ENCODE data around the gene SNX20. TPM values are rescaled to one million over a fixed set of nuclear protein-coding genes. Genes with fewer than 3 reads are reported as not detected.

SNX20 gene
- total RNA-seq, 1 donor from 2014 or later, result 34.3 TPM

GRCh38 chr16:50697881-50698767, 17.0 kb upstream of the SNX20 start:
- Mint-ChIP-seq H3K27me3 (ENCODE audit: insufficient read depth) (peaks cover 3% of the 10 kb centered on the region), H3K27ac (peak overlapping the region; percentile 86), H3K4me1 (ENCODE audit: low read depth) (peaks cover 72% of the 10 kb centered on the region), H3K9me3 (no peaks in the 10 kb centered on the region), H3K4me3 (peak overlapping the region; percentile 74), H3K36me3 (ENCODE audit: low read depth) (peaks cover 37% of the 10 kb centered on the region)
- no peak for DNase-seq (ENCODE audit: low spot score)
- intact Hi-C loops (cut with micrococcal nuclease), result loop anchor here (5.0 kb wide), 1 partner anchor 44 kb away; the partner anchor contains the start of gene CYLD

- DNase-seq (ENCODE audit: low spot score), result no peak
- Mint-ChIP-seq H3K27ac (peak overlapping the region; percentile 86), H3K27me3 (ENCODE audit: insufficient read depth) (peaks cover 3% of the 10 kb centered on the region), H3K4me1 (ENCODE audit: low read depth) (peaks cover 80% of the 10 kb centered on the region), H3K9me3 (no peaks in the 10 kb centered on the region), H3K36me3 (ENCODE audit: low read depth) (peaks cover 32% of the 10 kb centered on the region), H3K4me3 (no peak overlapping the region)
- intact Hi-C loops (cut with micrococcal nuclease), result loop anchor here (5.0 kb wide), 1 partner anchor 45 kb away; the partner anchor contains the start of gene CYLD
Observed at GRCh38 chr16:50697421-50697715, 16.3 kb upstream of the SNX20 start.

GRCh38 chr16:50696575-50697420, 15.7 kb upstream of the SNX20 start:
- peak; percentile 21 for DNase-seq (ENCODE audit: low spot score)

GRCh38 chr16:50696126-50696525, 15.0 kb upstream of the SNX20 start:
- peaks cover 25% of the 10 kb centered on the region for H3K36me3 Mint-ChIP-seq (ENCODE audit: low read depth)
- no peaks in the 10 kb centered on the region for H3K9me3 Mint-ChIP-seq
- H3K27ac Mint-ChIP-seq, result peak overlapping the region; percentile 51
- peak overlapping the region; percentile 49 for H3K4me3 Mint-ChIP-seq
- no peak for DNase-seq (ENCODE audit: low spot score)
- peaks cover 3% of the 10 kb centered on the region for H3K27me3 Mint-ChIP-seq (ENCODE audit: insufficient read depth)
- H3K4me1 Mint-ChIP-seq (ENCODE audit: low read depth), result peaks cover 84% of the 10 kb centered on the region
- intact Hi-C loops (cut with micrococcal nuclease), result loop anchor here (5.0 kb wide), 1 partner anchor 46 kb away; the partner anchor contains the start of gene CYLD

More at GRCh38 chr16:50696575-50697420, 15.7 kb upstream of the SNX20 start:
- H3K4me3 Mint-ChIP-seq, result no peak overlapping the region
- H3K27ac Mint-ChIP-seq, result peak overlapping the region; percentile 86
- peaks cover 31% of the 10 kb centered on the region for H3K36me3 Mint-ChIP-seq (ENCODE audit: low read depth)
- H3K4me1 Mint-ChIP-seq (ENCODE audit: low read depth), result peaks cover 85% of the 10 kb centered on the region
- H3K27me3 Mint-ChIP-seq (ENCODE audit: insufficient read depth), result peaks cover 3% of the 10 kb centered on the region
- no peaks in the 10 kb centered on the region for H3K9me3 Mint-ChIP-seq
- intact Hi-C loops (cut with micrococcal nuclease), result loop anchor here (5.0 kb wide), 1 partner anchor 46 kb away; the partner anchor contains the start of gene CYLD

GRCh38 chr16:50695017-50696000, 14.2 kb upstream of the SNX20 start:
- peaks cover 76% of the 10 kb centered on the region for H3K4me1 Mint-ChIP-seq (ENCODE audit: low read depth)
- H3K27ac Mint-ChIP-seq, result peak overlapping the region; percentile 50
- intact Hi-C loops (cut with micrococcal nuclease), result loop anchor here (5.0 kb wide), 1 partner anchor 47 kb away; the partner anchor contains the start of gene CYLD
- peaks cover 3% of the 10 kb centered on the region for H3K27me3 Mint-ChIP-seq (ENCODE audit: insufficient read depth)
- no peak for DNase-seq (ENCODE audit: low spot score)
- H3K9me3 Mint-ChIP-seq, result no peaks in the 10 kb centered on the region
- H3K4me3 Mint-ChIP-seq, result peak overlapping the region; percentile 78
- H3K36me3 Mint-ChIP-seq (ENCODE audit: low read depth), result peaks cover 19% of the 10 kb centered on the region

GRCh38 chr16:50694206-50694605, 13.1 kb upstream of the SNX20 start:
- peak overlapping the region; percentile 36 for H3K27ac Mint-ChIP-seq
- H3K36me3 Mint-ChIP-seq (ENCODE audit: low read depth), result peaks cover 11% of the 10 kb centered on the region

GRCh38 chr16:50692999-50693781, 12.1 kb upstream of the SNX20 start, which contains the start of gene NOD2:
Gene NOD2, plus strand, starts transcription at chr16:50693606. Its CDS starts 5,890 bp downstream, at chr16:50699496.
- DNase-seq (ENCODE audit: low spot score), result peak; percentile 9
- no peaks in the 10 kb centered on the region for H3K9me3 Mint-ChIP-seq
- peak within 1 kb of the TSS; percentile 78 for H3K4me3 Mint-ChIP-seq
- intact Hi-C loops (cut with micrococcal nuclease), result no loop called here
- peaks cover 11% of the 10 kb centered on the region for H3K36me3 Mint-ChIP-seq (ENCODE audit: low read depth)
- peaks cover 4% of the 10 kb centered on the region for H3K27me3 Mint-ChIP-seq (ENCODE audit: insufficient read depth)
- H3K27ac Mint-ChIP-seq, result peak within 1 kb of the TSS; percentile 76
- peaks cover 66% of the 10 kb centered on the region for H3K4me1 Mint-ChIP-seq (ENCODE audit: low read depth)

More at GRCh38 chr16:50694206-50694605, 13.1 kb upstream of the SNX20 start:
- intact Hi-C loops (cut with micrococcal nuclease), result no loop called here
- Mint-ChIP-seq H3K27me3 (ENCODE audit: insufficient read depth) (peaks cover 4% of the 10 kb centered on the region), H3K9me3 (no peaks in the 10 kb centered on the region), H3K4me1 (ENCODE audit: low read depth) (peaks cover 69% of the 10 kb centered on the region), H3K4me3 (peak overlapping the region; percentile 78)
- DNase-seq (ENCODE audit: low spot score), result no peak

GRCh38 chr16:50692644-50692998, 11.5 kb upstream of the SNX20 start:
- no peak for DNase-seq (ENCODE audit: low spot score)
- Mint-ChIP-seq H3K4me1 (ENCODE audit: low read depth) (peaks cover 60% of the 10 kb centered on the region), H3K27ac (peak overlapping the region; percentile 76), H3K36me3 (ENCODE audit: low read depth) (peaks cover 9% of the 10 kb centered on the region), H3K9me3 (no peaks in the 10 kb centered on the region), H3K27me3 (ENCODE audit: insufficient read depth) (peaks cover 4% of the 10 kb centered on the region), H3K4me3 (peak overlapping the region; percentile 77)
- intact Hi-C loops (cut with micrococcal nuclease), result no loop called here

GRCh38 chr16:50690177-50690576, 9.1 kb upstream of the SNX20 start:
- no peak for DNase-seq (ENCODE audit: low spot score)
- intact Hi-C loops (cut with micrococcal nuclease), result no loop called here
- Mint-ChIP-seq H3K4me1 (ENCODE audit: low read depth) (peaks cover 56% of the 10 kb centered on the region), H3K36me3 (ENCODE audit: low read depth) (peaks cover 6% of the 10 kb centered on the region), H3K9me3 (no peaks in the 10 kb centered on the region), H3K27ac (no peak overlapping the region), H3K4me3 (no peak overlapping the region), H3K27me3 (ENCODE audit: insufficient read depth) (peaks cover 1% of the 10 kb centered on the region)

GRCh38 chr16:50688867-50689266, 7.8 kb upstream of the SNX20 start:
- Mint-ChIP-seq H3K9me3 (no peaks in the 10 kb centered on the region), H3K4me3 (no peak overlapping the region), H3K27ac (no peak overlapping the region), H3K36me3 (ENCODE audit: low read depth) (peaks cover under 1% of the 10 kb centered on the region), H3K4me1 (ENCODE audit: low read depth) (peaks cover 56% of the 10 kb centered on the region), H3K27me3 (ENCODE audit: insufficient read depth) (peaks cover 1% of the 10 kb centered on the region)
- intact Hi-C loops (cut with micrococcal nuclease), result no loop called here
- DNase-seq (ENCODE audit: low spot score), result no peak

- Mint-ChIP-seq H3K27ac (no peak overlapping the region), H3K9me3 (no peaks in the 10 kb centered on the region), H3K27me3 (ENCODE audit: insufficient read depth) (peaks cover 1% of the 10 kb centered on the region), H3K36me3 (ENCODE audit: low read depth) (no peaks in the 10 kb centered on the region), H3K4me3 (no peak overlapping the region), H3K4me1 (ENCODE audit: low read depth) (peaks cover 62% of the 10 kb centered on the region)
- no peak for DNase-seq (ENCODE audit: low spot score)
- intact Hi-C loops (cut with micrococcal nuclease), result no loop called here
Observed at GRCh38 chr16:50688083-50688482, 7.0 kb upstream of the SNX20 start.

Measured in activated T-helper 1 cell treated with anti-CD3 and anti-CD28 coated beads, Interleukin-12 subunit alpha, Interleukin-12 subunit beta, Interleukin-2, Interleukin-4 antibody, amounts not matched to agents 30 ng/mL and 10 ng/mL and 1 ng/mL, durations not matched to agents 14 hours and 24 hours and 36 hours (primary cell).